GM12872 (cell line): ENCODE measurements around the gene TNFSF10.

Experiments
- TF ChIP-seq, protein P1 (sequence below): IDR thresholded peaks from 3 replicates; pipeline ENCODE4 v1.5.1; 2011; ENCODE audit warnings: low read depth, mild to moderate bottlenecking, low read length, moderate library complexity; ENCODE audit not compliant: insufficient read depth

The TNFSF10 gene

GRCh38 chr3:172550347-172550943 lies 27.2 kb upstream of the TNFSF10 start:
- TF ChIP-seq, protein P1, sequence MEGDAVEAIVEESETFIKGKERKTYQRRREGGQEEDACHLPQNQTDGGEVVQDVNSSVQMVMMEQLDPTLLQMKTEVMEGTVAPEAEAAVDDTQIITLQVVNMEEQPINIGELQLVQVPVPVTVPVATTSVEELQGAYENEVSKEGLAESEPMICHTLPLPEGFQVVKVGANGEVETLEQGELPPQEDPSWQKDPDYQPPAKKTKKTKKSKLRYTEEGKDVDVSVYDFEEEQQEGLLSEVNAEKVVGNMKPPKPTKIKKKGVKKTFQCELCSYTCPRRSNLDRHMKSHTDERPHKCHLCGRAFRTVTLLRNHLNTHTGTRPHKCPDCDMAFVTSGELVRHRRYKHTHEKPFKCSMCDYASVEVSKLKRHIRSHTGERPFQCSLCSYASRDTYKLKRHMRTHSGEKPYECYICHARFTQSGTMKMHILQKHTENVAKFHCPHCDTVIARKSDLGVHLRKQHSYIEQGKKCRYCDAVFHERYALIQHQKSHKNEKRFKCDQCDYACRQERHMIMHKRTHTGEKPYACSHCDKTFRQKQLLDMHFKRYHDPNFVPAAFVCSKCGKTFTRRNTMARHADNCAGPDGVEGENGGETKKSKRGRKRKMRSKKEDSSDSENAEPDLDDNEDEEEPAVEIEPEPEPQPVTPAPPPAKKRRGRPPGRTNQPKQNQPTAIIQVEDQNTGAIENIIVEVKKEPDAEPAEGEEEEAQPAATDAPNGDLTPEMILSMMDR = no peak

- TF ChIP-seq, protein P1 = no peak
These were observed 25.9 kb upstream of the TNFSF10 start for GRCh38 chr3:172549144-172549543.

GRCh38 chr3:172546628-172547214 lies 23.5 kb upstream of the TNFSF10 start:
- TF ChIP-seq, protein P1 = no peak

- TF ChIP-seq, protein P1 = no peak
These were observed 22.9 kb upstream of the TNFSF10 start for GRCh38 chr3:172546105-172546504.

- TF ChIP-seq, protein P1 = no peak
These were observed 21.2 kb upstream of the TNFSF10 start for GRCh38 chr3:172544404-172544803.

GRCh38 chr3:172543884-172544283 lies 20.7 kb upstream of the TNFSF10 start:
- TF ChIP-seq, protein P1 = no peak

DNA sequence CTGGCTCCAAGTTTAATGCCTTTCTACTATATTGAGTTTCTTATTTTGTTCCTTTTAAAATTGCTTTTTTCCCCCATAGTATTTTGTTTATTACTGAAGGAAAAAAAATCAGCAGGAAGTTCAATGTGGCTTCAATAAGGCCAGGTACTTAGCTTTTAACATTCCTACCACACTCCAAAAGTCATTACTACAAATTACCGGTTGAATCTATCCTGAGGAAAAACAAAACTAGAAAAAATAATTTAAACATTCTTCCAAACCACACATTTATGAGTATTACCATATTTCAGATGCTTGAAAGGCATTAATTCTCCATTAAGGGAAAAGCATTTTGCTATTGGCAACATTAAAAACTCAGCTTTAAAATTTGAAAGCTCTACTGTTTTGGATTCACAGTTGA lies 20.2 kb upstream of the TNFSF10 start:
- TF ChIP-seq, protein P1 = no peak

DNA sequence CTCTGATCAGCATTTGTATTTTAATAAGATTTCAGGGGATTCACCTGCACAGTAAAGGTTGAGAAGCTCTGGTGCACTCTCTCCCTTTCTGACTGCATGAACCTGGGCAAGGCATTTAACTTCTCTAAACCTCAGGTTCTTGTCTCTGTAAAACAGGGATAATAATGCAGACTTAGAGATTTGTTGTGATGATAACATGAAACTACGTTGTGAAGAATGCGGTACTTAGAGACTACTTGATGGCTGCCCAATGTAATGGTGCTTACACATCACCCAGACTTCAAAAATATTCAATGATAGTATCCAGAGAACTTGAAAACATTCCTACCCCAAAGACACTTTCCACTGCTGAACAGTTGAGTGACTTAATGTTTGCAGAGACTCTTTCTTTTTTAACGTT lies 19.8 kb upstream of the TNFSF10 start:
- TF ChIP-seq, protein P1 = no peak
